ENCODE data around the gene PDE4C. TPM values are rescaled to one million over a fixed set of nuclear protein-coding genes. Genes with fewer than 3 reads are reported as not detected.
A peak's percentile ranks its signal among the peaks of the same experiment; 100 is the strongest.

The PDE4C gene
- 1.6 and 2.6 TPM in 2 replicates for polyA plus RNA-seq
- polyA minus RNA-seq, result 0.24 and 0.93 TPM in 2 replicates

- no peak within 1 kb of the TSS for H3K4me2 ChIP-seq (ENCODE audit: low read length)
- no peaks in the 10 kb centered on the region for H3F3A ChIP-seq (ENCODE audit: insufficient read depth, low read length, poor library complexity, severe bottlenecking)
- peaks cover 36% of the 10 kb centered on the region for H3K27me3 ChIP-seq (ENCODE audit: insufficient read depth, low read depth, low read length)
- H4K20me1 ChIP-seq (ENCODE audit: insufficient read depth), result no peaks in the 10 kb centered on the region
- H3K79me2 ChIP-seq (replicated peaks; ENCODE audit: insufficient read depth, low read length), result no peaks in the 10 kb centered on the region
- no peaks in the 10 kb centered on the region for H3K36me3 ChIP-seq (ENCODE audit: insufficient read depth, low read length)
- H3K9me3 ChIP-seq (ENCODE audit: low read length), result no peaks in the 10 kb centered on the region
- TF ChIP-seq REST (IDR thresholded peaks at IDR 0.05; ENCODE audit: borderline replicate concordance), result no peak
- peak within 1 kb of the TSS; percentile 34 for H3K9ac ChIP-seq (ENCODE audit: low read length)
- no peak within 1 kb of the TSS for H3K4me3 ChIP-seq (ENCODE audit: low read length)
- no peaks in the 10 kb centered on the region for H3K9me2 ChIP-seq (ENCODE audit: insufficient read depth, low read length)
- no peak within 1 kb of the TSS for H3K27ac ChIP-seq (ENCODE audit: low read length)
- H2AFZ ChIP-seq (ENCODE audit: low read depth, low read length), result no peak within 1 kb of the TSS
Observed at GRCh38 chr19:18225702-18226468, at the start of gene PDE4C. Gene PDE4C, minus strand, starts transcription at chr19:18226438. Its CDS starts 23 bp downstream, at chr19:18226415.

GRCh38 chr19:18274781-18275356 lies 48.6 kb upstream of the PDE4C start:
- no peaks in the 10 kb centered on the region for H3K27me3 ChIP-seq (ENCODE audit: insufficient read depth, low read depth, low read length)
- H2AFZ ChIP-seq (ENCODE audit: low read depth, low read length), result no peak overlapping the region
- TF ChIP-seq TAF1 (IDR thresholded peaks at IDR 0.05; ENCODE audit: low read depth) (no peak), MXI1 (conservative IDR thresholded peaks at IDR 0.05; ENCODE audit: poor library complexity, severe bottlenecking) (no peak), EZH2 (IDR thresholded peaks at IDR 0.05; ENCODE audit: borderline replicate concordance, insufficient read depth, low read length, poor library complexity, severe bottlenecking) (no peak), POLR2AphosphoS5 (IDR thresholded peaks at IDR 0.05) (no peak), CTCF (IDR thresholded peaks at IDR 0.05; ENCODE audit: poor library complexity, severe bottlenecking) (no peak), REST (IDR thresholded peaks at IDR 0.05; ENCODE audit: borderline replicate concordance) (no peak), EP300 (conservative IDR thresholded peaks at IDR 0.05; ENCODE audit: poor library complexity, severe bottlenecking) (no peak), SMC3 (conservative IDR thresholded peaks at IDR 0.05; ENCODE audit: poor library complexity) (no peak), RAD21 (conservative IDR thresholded peaks at IDR 0.05) (no peak)
- H3K4me3 ChIP-seq (ENCODE audit: low read length), result no peak overlapping the region
- H3K36me3 ChIP-seq (ENCODE audit: insufficient read depth, low read length), result peaks cover 15% of the 10 kb centered on the region
- H3F3A ChIP-seq (ENCODE audit: insufficient read depth, low read length, poor library complexity, severe bottlenecking), result no peaks in the 10 kb centered on the region
- H3K79me2 ChIP-seq (replicated peaks; ENCODE audit: insufficient read depth, low read length), result peaks cover 53% of the 10 kb centered on the region
- no peak overlapping the region for H3K27ac ChIP-seq (ENCODE audit: low read length)
- no peaks in the 10 kb centered on the region for H3K9me2 ChIP-seq (ENCODE audit: insufficient read depth, low read length)
- H4K20me1 ChIP-seq (ENCODE audit: insufficient read depth), result peaks cover 40% of the 10 kb centered on the region
- H3K4me2 ChIP-seq (ENCODE audit: low read length), result no peak overlapping the region
- no peak overlapping the region for H3K9ac ChIP-seq (ENCODE audit: low read length)
- H3K9me3 ChIP-seq (ENCODE audit: low read length), result no peaks in the 10 kb centered on the region

All from neural cell (in vitro differentiated cells).